HepG2 (cell line): ENCODE data around the gene STEAP2. TPM values are rescaled to one million over a fixed set of nuclear protein-coding genes. Genes with fewer than 3 reads are reported as not detected.

ENCODE experiments used
- ADNP ChIP-seq: sonication (generic); formaldehyde crosslinking; IDR thresholded peaks from 2 replicates; pipeline ENCODE4 v1.4.0; 2020; ENCODE audit warnings: missing genetic modification reagents
- CREM ChIP-seq, 2 experiments: sonication (generic) in 1 of 2; formaldehyde crosslinking in 1 of 2; IDR thresholded peaks; 2 replicates each; pipeline versions ENCODE4 v1.4.0 to v1.6.1; 2016 to 2020; ENCODE audit warnings: antibody characterized with exemption in 1 of 2, mild to moderate bottlenecking in 1 of 2, missing genetic modification reagents in 1 of 2
- KAT2B ChIP-seq: fragments of 150-350 bp; IDR thresholded peaks from 2 replicates; pipeline ENCODE4 v1.6.1; 2014; ENCODE audit warnings: low read depth, low read length, borderline replicate concordance
- KDM2A ChIP-seq: sonication (generic); formaldehyde crosslinking; IDR thresholded peaks from 2 replicates; pipeline ENCODE4 v1.4.0; 2020; ENCODE audit warnings: low read depth, missing genetic modification reagents, borderline replicate concordance
- KMT2B ChIP-seq: IDR thresholded peaks from 2 replicates; pipeline ENCODE4 v1.6.1; 2016; ENCODE audit warnings: missing genetic modification reagents, missing compliant biosample characterization
- NONO ChIP-seq, 2 experiments: fragments of 450-650 bp in 1 of 2; sonication (generic) in 1 of 2; formaldehyde crosslinking in 1 of 2; IDR thresholded peaks in 1 of 2; conservative IDR thresholded peaks in 1 of 2; 2 replicates each; pipeline versions ENCODE4 v1.6.1 to v1.8.0; 2017 to 2022; ENCODE audit warnings: mild to moderate bottlenecking in 1 of 2, missing genetic modification reagents in 1 of 2, moderate library complexity in 1 of 2
- SAP130 ChIP-seq: IDR thresholded peaks from 2 replicates; pipeline ENCODE4 v1.6.1; 2016; ENCODE audit warnings: low read depth
- SMC3 ChIP-seq: IDR thresholded peaks from 2 replicates; pipeline ENCODE4 v1.6.1; 2011; ENCODE audit warnings: low read length, improper control_type of control experiment
- SYNCRIP ChIP-seq: fragments of 200-400 bp; formaldehyde crosslinking; IDR thresholded peaks from 2 replicates; pipeline ENCODE4 v1.6.1; 2018; ENCODE audit warnings: mild to moderate bottlenecking, low read depth, low read length; ENCODE audit not compliant: insufficient read depth
- ZNF329 ChIP-seq: sonication (generic); formaldehyde crosslinking; IDR thresholded peaks from 2 replicates; pipeline ENCODE4 v1.9.0; 2021; ENCODE audit warnings: low read depth, mild to moderate bottlenecking, missing genetic modification reagents
- ZNF33B ChIP-seq: sonication (generic); formaldehyde crosslinking; IDR thresholded peaks from 2 replicates; pipeline ENCODE4 v1.5.1; 2020; ENCODE audit warnings: mild to moderate bottlenecking, missing genetic modification reagents
- ZNF616 ChIP-seq: sonication (generic); formaldehyde crosslinking; IDR thresholded peaks from 2 replicates; pipeline ENCODE4 v1.5.0; 2020; ENCODE audit warnings: low read depth, mild to moderate bottlenecking, missing genetic modification reagents
- ZNF746 ChIP-seq: sonication (generic); formaldehyde crosslinking; IDR thresholded peaks from 2 replicates; pipeline ENCODE4 v1.8.0; 2022; ENCODE audit warnings: mild to moderate bottlenecking, missing genetic modification reagents
- polyA plus RNA-seq, 8 experiments: library from polyadenylated mRNA; depleted of rRNA in 3 of 8; stranded (reverse) in 7 of 8; unstranded in 1 of 8; fragments of >200 nt; fragmentation: Illumina TruSeq in 4 of 8; extraction: Trizol in 4 of 8; gene quantifications; 2 replicates each; pipeline versions ENCODE4 v1.2.1 to v1.2.3, GENCODE V29; 2011 to 2016; ENCODE audit warnings: low read depth in 4 of 8, missing spikeins in 1 of 8, mixed read lengths in 1 of 8; ENCODE audit not compliant: insufficient read depth in 1 of 8
- total RNA-seq, 5 experiments: library from RNA; depleted of rRNA; stranded (reverse); fragments of >200 nt; fragmentation: Illumina TruSeq; extraction: Trizol; gene quantifications; 2 replicates each; pipeline ENCODE4 v1.2.3, GENCODE V29; 2016; ENCODE audit warnings: low read depth in 1 of 5
- TF ChIP-seq, protein P1 (sequence below): sonication (generic); formaldehyde crosslinking; IDR thresholded peaks from 2 replicates; pipeline ENCODE4 v1.4.0; 2020; ENCODE audit warnings: mild to moderate bottlenecking, missing genetic modification reagents
- TF ChIP-seq, protein P2 (sequence below): sonication (generic); formaldehyde crosslinking; IDR thresholded peaks from 2 replicates; pipeline ENCODE4 v1.4.0; 2020; ENCODE audit warnings: missing genetic modification reagents
- TF ChIP-seq, protein P3 (sequence below): sonication (generic); formaldehyde crosslinking; IDR thresholded peaks from 2 replicates; pipeline ENCODE4 v1.4.0; 2020; ENCODE audit warnings: missing genetic modification reagents, mild to moderate bottlenecking, borderline replicate concordance
- TF ChIP-seq, protein P4 (sequence below): sonication (generic); formaldehyde crosslinking; IDR thresholded peaks from 2 replicates; pipeline ENCODE4 v1.4.0; 2020; ENCODE audit warnings: missing genetic modification reagents
- TF ChIP-seq, protein P5 (sequence below): IDR thresholded peaks from 2 replicates; pipeline ENCODE4 v1.6.1; 2016; ENCODE audit warnings: missing compliant biosample characterization, missing genetic modification reagents, borderline replicate concordance

STEAP2 gene
- total and polyA plus RNA-seq, 2 of the 13 experiments (the other 11 are each of a cell fraction or from before 2014, with no cell fraction given), result 4.3 to 4.4 TPM

DNA sequence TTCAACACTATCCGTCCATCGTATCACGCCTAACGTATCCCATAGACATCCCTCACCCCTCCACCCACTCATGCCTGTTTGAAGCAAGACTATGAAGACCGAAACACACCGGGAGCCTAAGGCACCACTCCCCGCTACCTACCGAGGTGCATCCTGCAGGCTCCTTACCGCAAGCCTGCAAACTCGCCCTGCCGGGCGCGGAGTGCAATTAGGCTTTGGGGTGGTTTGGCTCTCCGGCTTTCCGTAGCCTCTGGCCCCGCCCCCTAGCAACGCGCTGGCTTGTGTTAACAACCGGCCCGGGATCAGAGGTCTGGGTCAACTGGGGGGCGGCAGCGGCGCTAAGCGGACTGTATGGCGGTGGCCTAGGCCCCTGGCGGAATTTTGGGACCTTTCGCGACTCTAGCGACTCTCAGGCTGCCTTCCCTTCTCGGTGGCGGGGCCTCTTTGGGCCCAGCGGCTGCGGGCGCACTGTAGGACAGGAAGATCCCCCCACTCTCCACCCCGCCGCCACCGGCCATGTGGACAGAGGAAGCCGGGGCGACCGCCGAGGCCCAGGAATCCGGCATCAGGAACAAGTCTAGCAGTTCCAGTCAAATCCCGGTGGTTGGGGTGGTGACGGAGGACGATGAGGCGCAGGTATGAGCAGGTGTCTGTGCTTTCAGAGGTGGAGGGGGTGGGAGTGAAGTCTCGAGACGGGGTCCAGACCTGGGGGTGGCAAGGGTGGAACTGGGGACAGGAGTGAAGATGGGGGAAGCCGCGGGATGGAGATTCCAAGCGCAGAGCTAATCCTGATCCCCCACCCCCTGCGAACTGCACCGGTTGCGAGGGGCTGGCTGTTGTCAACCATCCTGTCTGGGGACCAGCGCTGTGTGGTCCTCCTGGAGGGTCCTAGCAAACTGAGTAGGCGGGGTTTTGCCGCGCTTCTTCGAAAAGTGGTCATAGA is 33.6 kb downstream of the STEAP2 start, which contains the start of gene CFAP69 (continued):
- TF ChIP-seq KMT2B (CRISPR knock-in tag) (peak; percentile 95), SMC3 (no peak), ADNP (CRISPR knock-in tag) (no peak), NONO (IDR thresholded peaks at IDR 0.05) (no peak), NONO (CRISPR knock-in tag; conservative IDR thresholded peaks at IDR 0.05) (peak; percentile 92), ZNF33B (CRISPR knock-in tag) (peak; percentile 56; the same call in 1 of the 2 replicates), SYNCRIP (no peak), KAT2B (no peak), ZNF746 (CRISPR knock-in tag) (no peak), ZNF616 (CRISPR knock-in tag) (no peak), CREM (IDR thresholded peaks at IDR 0.05) (peak; percentile 41; the same call in 1 of the 2 replicates), CREM (CRISPR knock-in tag; IDR thresholded peaks at IDR 0.05) (no peak), SAP130 (CRISPR knock-in tag) (peak; percentile 99), KDM2A (CRISPR knock-in tag) (peak; percentile 96), ZNF329 (CRISPR knock-in tag) (no peak)
- TF ChIP-seq, protein P1, sequence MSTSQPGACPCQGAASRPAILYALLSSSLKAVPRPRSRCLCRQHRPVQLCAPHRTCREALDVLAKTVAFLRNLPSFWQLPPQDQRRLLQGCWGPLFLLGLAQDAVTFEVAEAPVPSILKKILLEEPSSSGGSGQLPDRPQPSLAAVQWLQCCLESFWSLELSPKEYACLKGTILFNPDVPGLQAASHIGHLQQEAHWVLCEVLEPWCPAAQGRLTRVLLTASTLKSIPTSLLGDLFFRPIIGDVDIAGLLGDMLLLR (CRISPR knock-in tag), result peak; percentile 88
- TF ChIP-seq, protein P2, sequence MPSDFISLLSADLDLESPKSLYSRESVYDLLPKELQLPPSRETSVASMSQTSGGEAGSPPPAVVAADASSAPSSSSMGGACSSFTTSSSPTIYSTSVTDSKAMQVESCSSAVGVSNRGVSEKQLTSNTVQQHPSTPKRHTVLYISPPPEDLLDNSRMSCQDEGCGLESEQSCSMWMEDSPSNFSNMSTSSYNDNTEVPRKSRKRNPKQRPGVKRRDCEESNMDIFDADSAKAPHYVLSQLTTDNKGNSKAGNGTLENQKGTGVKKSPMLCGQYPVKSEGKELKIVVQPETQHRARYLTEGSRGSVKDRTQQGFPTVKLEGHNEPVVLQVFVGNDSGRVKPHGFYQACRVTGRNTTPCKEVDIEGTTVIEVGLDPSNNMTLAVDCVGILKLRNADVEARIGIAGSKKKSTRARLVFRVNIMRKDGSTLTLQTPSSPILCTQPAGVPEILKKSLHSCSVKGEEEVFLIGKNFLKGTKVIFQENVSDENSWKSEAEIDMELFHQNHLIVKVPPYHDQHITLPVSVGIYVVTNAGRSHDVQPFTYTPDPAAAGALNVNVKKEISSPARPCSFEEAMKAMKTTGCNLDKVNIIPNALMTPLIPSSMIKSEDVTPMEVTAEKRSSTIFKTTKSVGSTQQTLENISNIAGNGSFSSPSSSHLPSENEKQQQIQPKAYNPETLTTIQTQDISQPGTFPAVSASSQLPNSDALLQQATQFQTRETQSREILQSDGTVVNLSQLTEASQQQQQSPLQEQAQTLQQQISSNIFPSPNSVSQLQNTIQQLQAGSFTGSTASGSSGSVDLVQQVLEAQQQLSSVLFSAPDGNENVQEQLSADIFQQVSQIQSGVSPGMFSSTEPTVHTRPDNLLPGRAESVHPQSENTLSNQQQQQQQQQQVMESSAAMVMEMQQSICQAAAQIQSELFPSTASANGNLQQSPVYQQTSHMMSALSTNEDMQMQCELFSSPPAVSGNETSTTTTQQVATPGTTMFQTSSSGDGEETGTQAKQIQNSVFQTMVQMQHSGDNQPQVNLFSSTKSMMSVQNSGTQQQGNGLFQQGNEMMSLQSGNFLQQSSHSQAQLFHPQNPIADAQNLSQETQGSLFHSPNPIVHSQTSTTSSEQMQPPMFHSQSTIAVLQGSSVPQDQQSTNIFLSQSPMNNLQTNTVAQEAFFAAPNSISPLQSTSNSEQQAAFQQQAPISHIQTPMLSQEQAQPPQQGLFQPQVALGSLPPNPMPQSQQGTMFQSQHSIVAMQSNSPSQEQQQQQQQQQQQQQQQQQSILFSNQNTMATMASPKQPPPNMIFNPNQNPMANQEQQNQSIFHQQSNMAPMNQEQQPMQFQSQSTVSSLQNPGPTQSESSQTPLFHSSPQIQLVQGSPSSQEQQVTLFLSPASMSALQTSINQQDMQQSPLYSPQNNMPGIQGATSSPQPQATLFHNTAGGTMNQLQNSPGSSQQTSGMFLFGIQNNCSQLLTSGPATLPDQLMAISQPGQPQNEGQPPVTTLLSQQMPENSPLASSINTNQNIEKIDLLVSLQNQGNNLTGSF, result no peak
- TF ChIP-seq, protein P3, sequence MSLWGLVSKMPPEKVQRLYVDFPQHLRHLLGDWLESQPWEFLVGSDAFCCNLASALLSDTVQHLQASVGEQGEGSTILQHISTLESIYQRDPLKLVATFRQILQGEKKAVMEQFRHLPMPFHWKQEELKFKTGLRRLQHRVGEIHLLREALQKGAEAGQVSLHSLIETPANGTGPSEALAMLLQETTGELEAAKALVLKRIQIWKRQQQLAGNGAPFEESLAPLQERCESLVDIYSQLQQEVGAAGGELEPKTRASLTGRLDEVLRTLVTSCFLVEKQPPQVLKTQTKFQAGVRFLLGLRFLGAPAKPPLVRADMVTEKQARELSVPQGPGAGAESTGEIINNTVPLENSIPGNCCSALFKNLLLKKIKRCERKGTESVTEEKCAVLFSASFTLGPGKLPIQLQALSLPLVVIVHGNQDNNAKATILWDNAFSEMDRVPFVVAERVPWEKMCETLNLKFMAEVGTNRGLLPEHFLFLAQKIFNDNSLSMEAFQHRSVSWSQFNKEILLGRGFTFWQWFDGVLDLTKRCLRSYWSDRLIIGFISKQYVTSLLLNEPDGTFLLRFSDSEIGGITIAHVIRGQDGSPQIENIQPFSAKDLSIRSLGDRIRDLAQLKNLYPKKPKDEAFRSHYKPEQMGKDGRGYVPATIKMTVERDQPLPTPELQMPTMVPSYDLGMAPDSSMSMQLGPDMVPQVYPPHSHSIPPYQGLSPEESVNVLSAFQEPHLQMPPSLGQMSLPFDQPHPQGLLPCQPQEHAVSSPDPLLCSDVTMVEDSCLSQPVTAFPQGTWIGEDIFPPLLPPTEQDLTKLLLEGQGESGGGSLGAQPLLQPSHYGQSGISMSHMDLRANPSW (CRISPR knock-in tag), result peak; percentile 91
- TF ChIP-seq, protein P4, sequence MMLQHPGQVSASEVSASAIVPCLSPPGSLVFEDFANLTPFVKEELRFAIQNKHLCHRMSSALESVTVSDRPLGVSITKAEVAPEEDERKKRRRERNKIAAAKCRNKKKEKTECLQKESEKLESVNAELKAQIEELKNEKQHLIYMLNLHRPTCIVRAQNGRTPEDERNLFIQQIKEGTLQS (CRISPR knock-in tag), result no peak
- TF ChIP-seq, protein P5, sequence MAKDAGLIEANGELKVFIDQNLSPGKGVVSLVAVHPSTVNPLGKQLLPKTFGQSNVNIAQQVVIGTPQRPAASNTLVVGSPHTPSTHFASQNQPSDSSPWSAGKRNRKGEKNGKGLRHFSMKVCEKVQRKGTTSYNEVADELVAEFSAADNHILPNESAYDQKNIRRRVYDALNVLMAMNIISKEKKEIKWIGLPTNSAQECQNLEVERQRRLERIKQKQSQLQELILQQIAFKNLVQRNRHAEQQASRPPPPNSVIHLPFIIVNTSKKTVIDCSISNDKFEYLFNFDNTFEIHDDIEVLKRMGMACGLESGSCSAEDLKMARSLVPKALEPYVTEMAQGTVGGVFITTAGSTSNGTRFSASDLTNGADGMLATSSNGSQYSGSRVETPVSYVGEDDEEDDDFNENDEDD, result no peak
